Tibial nerve (tissue), 4 donors: ENCODE data around the gene INPP5E. TPM values are rescaled to one million over a fixed set of nuclear protein-coding genes. Genes with fewer than 3 reads are reported as not detected.

Experiments used
- DNase-seq, 2 donors: peaks; one replicate each; pipeline ENCODE4 v3.0.0-alpha.2; 2019; ENCODE audit warnings: low spot score in 2 of 2
- H3K27ac ChIP-seq, 4 donors: fragments of 200-600 bp; sonication (generic) in 3 of 4; one replicate each; pipeline ENCODE4 v1.5.1; 2017 to 2019; ENCODE audit warnings: mild to moderate bottlenecking in 1 of 4
- H3K27me3 ChIP-seq, 2 donors: fragments of 200-600 bp; sonication (generic) in 1 of 2; one replicate each; pipeline versions ENCODE4 v1.5.1 to v1.6.0; 2017 to 2019
- H3K36me3 ChIP-seq, 3 donors: fragments of 200-600 bp; sonication (generic); one replicate each; pipeline ENCODE4 v1.5.1; 2018 to 2019
- H3K4me1 ChIP-seq, 4 donors: fragments of 200-600 bp; sonication (generic) in 3 of 4; one replicate each; pipeline ENCODE4 v1.5.1; 2017 to 2019
- H3K4me3 ChIP-seq, 4 donors: fragments of 200-600 bp; sonication (generic) in 3 of 4; one replicate each; pipeline ENCODE4 v1.5.1; 2017 to 2019; ENCODE audit warnings: mild to moderate bottlenecking in 1 of 4, moderate library complexity in 1 of 4
- H3K9me3 ChIP-seq, 4 donors: fragments of 200-600 bp; sonication (generic) in 3 of 4; one replicate each; pipeline ENCODE4 v1.5.1; 2017 to 2019
- EP300 ChIP-seq, 2 donors: sonication (generic); formaldehyde crosslinking; IDR thresholded peaks; one replicate each; pipeline ENCODE4 v1.6.1; 2017; ENCODE audit warnings: antibody characterized with exemption in 2 of 2, mild to moderate bottlenecking in 1 of 2
- POLR2A ChIP-seq, 2 donors: fragments of 450-650 bp; IDR thresholded peaks; one replicate each; pipeline ENCODE4 v1.6.1; 2017; ENCODE audit warnings: antibody characterized with exemption in 2 of 2, mild to moderate bottlenecking in 2 of 2, moderate library complexity in 2 of 2
- WGBS, 2 donors: methylation state at CpG; one replicate each; pipeline ENCODE4 v1.1.5; 2018; 5-methylcytosine and 5-hydroxymethylcytosine counted together
- total RNA-seq, 4 donors: library from RNA; depleted of rRNA; stranded (reverse); fragments of >200 nt; gene quantifications; one replicate each; pipeline ENCODE4 v1.1.0, GENCODE V29; 2016
- TF ChIP-seq, protein P1 (sequence below), 5 experiments: fragments of 200-600 bp in 3 of 5; fragments of 450-650 bp in 2 of 5; sonication (generic) in 3 of 5; IDR thresholded peaks; one replicate each; pipeline ENCODE4 v1.5.1; 2016 to 2019; ENCODE audit warnings: antibody characterized with exemption in 5 of 5, mild to moderate bottlenecking in 3 of 5, moderate library complexity in 2 of 5

INPP5E gene
- total RNA-seq, 4 donors from 2014 or later, result 15.1 to 23.1 (median 18.6) TPM

DNA sequence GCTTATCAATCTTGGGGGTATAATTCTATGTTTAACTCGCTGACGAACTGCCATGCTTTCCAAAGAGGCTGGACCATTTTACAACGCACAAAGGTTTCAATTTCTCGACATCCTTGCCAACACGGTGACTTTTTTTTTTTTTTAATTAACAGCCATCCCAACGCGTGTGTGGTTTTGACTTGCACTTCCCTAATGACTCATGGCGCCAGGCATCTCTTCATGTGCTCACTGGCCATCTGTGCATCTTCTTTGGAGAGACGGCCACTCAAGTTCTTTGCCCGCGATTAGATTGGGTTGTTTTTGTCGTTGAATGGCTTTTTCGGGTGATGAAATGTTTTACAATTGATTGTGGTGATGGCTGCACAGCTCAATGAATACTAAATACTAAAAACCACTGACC, 53.6 kb downstream of the INPP5E start:
- Histone ChIP-seq H3K4me3 (no peak overlapping the region), H3K9me3 (no peaks in the 10 kb centered on the region), H3K27me3 (no peaks in the 10 kb centered on the region), H3K4me1 (no peaks in the 10 kb centered on the region), H3K36me3 (peaks cover 2 to 95% (median 8%) of the 10 kb centered on the region in 3 donors), H3K27ac (no peak overlapping the region)
- TF ChIP-seq, protein P1, sequence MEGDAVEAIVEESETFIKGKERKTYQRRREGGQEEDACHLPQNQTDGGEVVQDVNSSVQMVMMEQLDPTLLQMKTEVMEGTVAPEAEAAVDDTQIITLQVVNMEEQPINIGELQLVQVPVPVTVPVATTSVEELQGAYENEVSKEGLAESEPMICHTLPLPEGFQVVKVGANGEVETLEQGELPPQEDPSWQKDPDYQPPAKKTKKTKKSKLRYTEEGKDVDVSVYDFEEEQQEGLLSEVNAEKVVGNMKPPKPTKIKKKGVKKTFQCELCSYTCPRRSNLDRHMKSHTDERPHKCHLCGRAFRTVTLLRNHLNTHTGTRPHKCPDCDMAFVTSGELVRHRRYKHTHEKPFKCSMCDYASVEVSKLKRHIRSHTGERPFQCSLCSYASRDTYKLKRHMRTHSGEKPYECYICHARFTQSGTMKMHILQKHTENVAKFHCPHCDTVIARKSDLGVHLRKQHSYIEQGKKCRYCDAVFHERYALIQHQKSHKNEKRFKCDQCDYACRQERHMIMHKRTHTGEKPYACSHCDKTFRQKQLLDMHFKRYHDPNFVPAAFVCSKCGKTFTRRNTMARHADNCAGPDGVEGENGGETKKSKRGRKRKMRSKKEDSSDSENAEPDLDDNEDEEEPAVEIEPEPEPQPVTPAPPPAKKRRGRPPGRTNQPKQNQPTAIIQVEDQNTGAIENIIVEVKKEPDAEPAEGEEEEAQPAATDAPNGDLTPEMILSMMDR (IDR thresholded peaks at IDR 0.05), result no peak
- TF ChIP-seq EP300 (IDR thresholded peaks at IDR 0.05) (no peak), POLR2A (IDR thresholded peaks at IDR 0.05) (no peak)
- no peak for DNase-seq
- WGBS, 2 donors, result 91 to 93% methylated on average over 13 of the region's 13 CpGs

- 87 to 89% methylated on average over 11 of the region's 11 CpGs for WGBS, 2 donors
- DNase-seq, result no peak
- Histone ChIP-seq H3K36me3 (peaks cover 2 to 100% (median 8%) of the 10 kb centered on the region in 3 donors), H3K27ac (no peak overlapping the region), H3K4me1 (no peaks in the 10 kb centered on the region), H3K27me3 (no peaks in the 10 kb centered on the region), H3K9me3 (no peaks in the 10 kb centered on the region), H3K4me3 (no peak overlapping the region)
- TF ChIP-seq, protein P1 (IDR thresholded peaks at IDR 0.05), result no peak
- TF ChIP-seq POLR2A (IDR thresholded peaks at IDR 0.05) (no peak), EP300 (IDR thresholded peaks at IDR 0.05) (no peak)
These were observed 54.6 kb downstream of the INPP5E start for GRCh38 chr9:136385015-136385414.

DNA sequence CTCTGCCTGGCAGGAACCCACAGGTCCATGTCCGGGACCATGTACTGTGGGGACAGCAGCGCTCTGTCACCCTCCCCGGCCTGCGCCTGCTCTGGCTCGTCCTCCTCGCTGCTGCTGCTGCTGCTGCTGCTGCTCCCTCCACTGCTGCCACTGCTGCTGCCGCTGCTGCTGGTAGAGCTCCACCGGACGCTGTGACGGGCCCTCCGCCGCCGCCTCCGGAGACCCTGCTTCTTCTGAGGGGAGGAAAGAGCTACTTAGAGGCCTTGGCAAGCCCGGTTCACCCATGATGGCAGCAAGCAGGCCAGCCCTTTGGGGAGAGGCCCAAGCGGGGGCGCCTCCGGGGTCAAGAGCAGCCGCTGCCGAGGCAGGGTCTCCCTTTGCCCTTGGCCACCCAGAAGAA, 56.2 kb downstream of the INPP5E start:
- no peaks in the 10 kb centered on the region for H3K27me3 ChIP-seq
- DNase-seq, result no peak
- WGBS, 2 donors, result 93 to 95% methylated on average over 18 to 20 of the region's 20 CpGs
- H3K4me1 ChIP-seq, result no peaks in the 10 kb centered on the region
- H3K9me3 ChIP-seq, result no peaks in the 10 kb centered on the region
- no peak overlapping the region for H3K27ac ChIP-seq
- no peak overlapping the region for H3K4me3 ChIP-seq
- peaks cover 0 to 100% (median 8%) of the 10 kb centered on the region in 3 donors for H3K36me3 ChIP-seq
- TF ChIP-seq EP300 (IDR thresholded peaks at IDR 0.05), result no peak
- TF ChIP-seq, protein P1 (IDR thresholded peaks at IDR 0.05), result no peak
- TF ChIP-seq POLR2A (IDR thresholded peaks at IDR 0.05), result no peak

- 89 to 93% methylated on average over 13 to 22 of the region's 25 CpGs for WGBS, 2 donors
These were observed 57.6 kb downstream of the INPP5E start for GRCh38 chr9:136381966-136382513.

GRCh38 chr9:136381311-136381710, 58.3 kb downstream of the INPP5E start:
- 77 to 89% methylated on average over 7 to 8 of the region's 9 CpGs for WGBS, 2 donors
- no peak overlapping the region for H3K27ac ChIP-seq
- no peaks in the 10 kb centered on the region for H3K9me3 ChIP-seq
- TF ChIP-seq POLR2A (IDR thresholded peaks at IDR 0.05), result no peak
- TF ChIP-seq, protein P1 (IDR thresholded peaks at IDR 0.05), result no peak
- TF ChIP-seq EP300 (IDR thresholded peaks at IDR 0.05), result no peak
- peaks cover 0 to 9% (median 0%) of the 10 kb centered on the region in 4 donors for H3K4me1 ChIP-seq
- no peak for DNase-seq
- H3K4me3 ChIP-seq, result no peak overlapping the region
- H3K27me3 ChIP-seq, result no peaks in the 10 kb centered on the region
- H3K36me3 ChIP-seq, result peaks cover 0 to 92% (median 8%) of the 10 kb centered on the region in 3 donors

More at GRCh38 chr9:136381966-136382513, 57.6 kb downstream of the INPP5E start:
- Histone ChIP-seq H3K36me3 (peaks cover 0 to 99% (median 8%) of the 10 kb centered on the region in 3 donors), H3K27ac (no peak overlapping the region), H3K27me3 (no peaks in the 10 kb centered on the region), H3K9me3 (no peaks in the 10 kb centered on the region), H3K4me3 (no peak overlapping the region), H3K4me1 (peaks cover 0 to 3% (median 0%) of the 10 kb centered on the region in 4 donors)
- no peak for TF ChIP-seq POLR2A (IDR thresholded peaks at IDR 0.05)
- no peak for TF ChIP-seq EP300 (IDR thresholded peaks at IDR 0.05)
- TF ChIP-seq, protein P1 (IDR thresholded peaks at IDR 0.05), result no peak
- DNase-seq, result no peak
